Globus pallidus (tissue), 1 donor: ENCODE results near the gene ARHGEF2.
A peak's percentile ranks its signal among the peaks of the same experiment; 100 is the strongest.
"Not testable (repeated sequence)": the region's sequence is repeated elsewhere in the genome, so short reads cannot be mapped to it uniquely, and the experiment has no call there.

Experiments used
- DNase-seq: peaks from one replicate; pipeline ENCODE4 v3.0.0-alpha.2; 2015; ENCODE audit warnings: low spot score

ARHGEF2 gene

DNA sequence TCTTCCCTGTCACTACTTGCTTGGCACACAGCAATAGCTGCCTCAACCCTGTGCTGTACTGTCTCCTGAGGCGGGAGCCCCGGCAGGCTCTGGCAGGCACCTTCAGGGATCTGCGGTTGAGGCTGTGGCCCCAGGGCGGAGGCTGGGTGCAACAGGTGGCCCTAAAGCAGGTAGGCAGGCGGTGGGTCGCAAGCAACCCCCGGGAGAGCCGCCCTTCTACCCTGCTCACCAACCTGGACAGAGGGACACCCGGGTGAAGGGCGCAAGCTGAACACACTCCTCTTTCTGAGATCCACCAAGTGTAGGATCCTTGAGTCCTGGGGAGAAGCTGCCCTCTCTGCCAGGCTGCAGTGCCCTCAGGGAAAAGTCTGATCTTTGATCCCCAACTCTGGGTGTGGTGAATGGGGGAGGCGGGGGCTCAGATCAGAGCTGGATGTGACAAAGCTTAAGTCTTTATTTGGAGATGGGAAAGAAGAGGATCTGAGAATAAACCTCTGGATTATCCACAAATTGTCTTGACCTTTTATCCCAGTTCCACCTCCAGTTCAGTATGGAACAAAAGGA lies 35.7 kb downstream of the ARHGEF2 start:
- DNase-seq = no peak

- no peak for DNase-seq
Measured at GRCh38 chr1:155941845-155942531, 36.4 kb downstream of the ARHGEF2 start.

DNA sequence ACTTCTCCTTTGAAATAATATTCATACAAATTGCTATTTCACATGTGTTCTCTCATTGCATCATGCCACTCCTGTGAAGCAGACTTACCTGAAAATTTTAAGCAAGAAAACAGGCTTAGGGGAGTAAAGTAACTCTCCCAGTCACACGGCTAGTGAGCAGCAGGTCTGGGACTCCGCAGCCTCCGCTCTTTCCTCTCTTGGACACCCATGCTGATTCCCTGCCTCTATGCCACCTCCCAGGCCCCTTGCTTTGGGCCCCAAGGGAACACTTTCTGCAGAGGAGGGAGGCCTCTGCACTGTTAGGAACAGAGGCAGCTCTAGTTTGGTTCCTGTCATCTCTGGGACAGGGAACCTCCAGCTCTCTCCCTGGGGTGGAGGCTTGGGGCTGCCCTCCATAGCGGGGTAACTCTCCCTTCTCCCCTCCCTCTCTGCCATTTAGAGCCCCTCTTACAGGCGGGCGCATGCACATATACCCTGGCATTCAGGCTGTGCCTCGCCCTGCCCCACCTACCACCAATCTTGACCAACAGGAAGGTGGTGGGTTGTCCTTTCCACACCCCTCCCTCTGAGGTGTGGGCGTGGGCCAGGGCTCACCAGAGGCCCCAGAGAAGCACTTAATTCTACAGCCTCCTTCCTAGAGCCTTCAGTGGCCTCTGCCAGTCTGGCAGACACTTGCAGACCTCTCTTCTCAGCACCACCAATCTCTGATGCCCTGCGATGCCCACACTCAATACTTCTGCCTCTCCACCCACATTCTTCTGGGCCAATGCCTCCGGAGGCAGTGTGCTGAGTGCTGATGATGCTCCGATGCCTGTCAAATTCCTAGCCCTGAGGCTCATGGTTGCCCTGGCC lies 37.1 kb downstream of the ARHGEF2 start, which contains the start of gene RXFP4:
RXFP4 (plus strand) TSS at position 646 of the 852 bp plus-strand sequence; CDS start at position 718, 72 bp downstream.
- DNase-seq = no peak

DNA sequence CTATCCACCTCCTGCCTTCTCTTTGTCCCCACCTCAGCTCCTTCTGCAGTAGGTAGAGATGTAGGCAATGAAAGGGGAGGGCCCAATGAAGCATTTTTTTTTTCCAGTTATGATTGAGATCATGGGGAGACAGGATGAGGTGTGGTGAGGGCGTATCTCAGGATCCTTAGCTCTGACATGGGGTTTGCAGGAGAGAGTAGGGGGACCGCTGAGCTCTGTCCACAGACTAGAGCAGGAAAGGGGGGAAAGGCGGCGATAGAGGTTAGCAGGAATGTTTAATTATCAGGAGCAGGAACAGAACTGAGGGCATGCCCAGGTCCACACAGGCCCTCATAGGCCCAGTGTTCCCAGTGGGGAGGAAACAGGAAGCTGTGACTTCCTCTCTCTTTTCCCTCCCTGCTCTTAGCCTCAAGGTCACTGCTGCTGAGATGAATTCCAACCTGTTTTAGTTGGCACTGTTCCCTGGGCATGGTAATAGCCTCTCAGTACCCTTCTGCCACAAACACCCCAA lies 37.8 kb downstream of the ARHGEF2 start:
- DNase-seq = no peak

DNA sequence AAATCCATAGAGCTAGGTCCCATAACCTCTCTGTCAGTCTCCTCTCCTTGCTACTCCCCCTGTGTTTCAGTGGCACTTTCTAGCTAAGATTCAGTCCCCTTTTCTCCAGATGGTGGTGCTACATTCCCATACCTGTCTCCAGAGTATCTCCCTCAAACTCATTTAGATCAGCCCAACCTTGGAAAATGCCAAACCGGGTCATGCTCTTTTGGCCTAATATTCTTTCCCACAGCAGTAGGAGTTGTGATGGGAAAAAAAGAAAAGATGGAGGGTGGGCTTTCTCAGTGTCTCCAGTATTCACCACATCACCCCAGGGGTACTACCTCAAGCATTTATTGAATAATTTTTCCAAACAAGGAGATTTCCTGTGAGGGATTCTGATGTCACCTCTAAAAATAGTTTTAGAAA lies 40.1 kb downstream of the ARHGEF2 start:
- peak; percentile 74 for DNase-seq

- no peak for DNase-seq
Measured at GRCh38 chr1:155934936-155935590, 43.3 kb downstream of the ARHGEF2 start.

DNA sequence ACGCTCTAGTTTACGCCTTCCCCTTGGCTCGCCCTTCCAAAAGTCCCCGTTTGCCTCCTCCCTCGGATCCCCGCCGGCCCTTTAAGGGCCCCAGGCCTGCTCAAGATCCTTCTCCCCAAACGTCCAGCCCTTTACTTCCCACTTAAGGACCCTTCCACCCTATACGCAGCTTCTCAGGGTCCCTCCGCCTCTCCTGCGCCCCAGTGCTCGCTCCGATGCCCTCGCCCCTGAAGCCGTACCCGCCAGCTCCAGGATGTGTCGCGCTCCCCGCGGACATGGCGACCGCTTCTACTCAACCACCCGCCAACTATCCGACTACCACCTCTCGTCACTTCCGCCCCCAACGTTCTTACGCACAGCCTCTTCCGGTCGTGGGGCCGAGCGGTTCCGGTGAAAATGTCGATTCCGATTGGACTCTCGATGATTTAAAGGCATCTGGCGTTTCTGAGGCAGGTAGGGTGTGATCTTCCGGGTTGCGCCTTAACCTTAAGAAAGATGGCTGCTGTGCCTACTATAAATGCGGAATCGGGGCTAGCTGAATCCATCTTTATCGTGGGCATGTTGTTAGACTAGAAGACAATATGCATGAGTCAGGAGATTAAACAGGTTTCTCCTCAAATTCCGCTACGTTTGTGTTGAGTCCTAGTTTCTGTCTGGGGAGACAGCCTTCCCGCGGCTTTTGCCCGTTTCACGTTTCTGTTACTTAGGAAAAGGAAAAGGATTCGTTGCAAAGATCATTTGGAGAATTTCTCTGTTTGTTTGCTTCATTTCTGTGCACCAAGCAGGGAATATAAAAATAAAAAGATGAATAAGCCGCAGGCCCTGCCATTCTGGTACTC lies 44.0 kb downstream of the ARHGEF2 start, which contains the start of gene KHDC4:
KHDC4 (minus strand) TSS at position 317 of the 839 bp plus-strand sequence; CDS start at position 277, 40 bp downstream.
- DNase-seq = peak; percentile 99

DNA sequence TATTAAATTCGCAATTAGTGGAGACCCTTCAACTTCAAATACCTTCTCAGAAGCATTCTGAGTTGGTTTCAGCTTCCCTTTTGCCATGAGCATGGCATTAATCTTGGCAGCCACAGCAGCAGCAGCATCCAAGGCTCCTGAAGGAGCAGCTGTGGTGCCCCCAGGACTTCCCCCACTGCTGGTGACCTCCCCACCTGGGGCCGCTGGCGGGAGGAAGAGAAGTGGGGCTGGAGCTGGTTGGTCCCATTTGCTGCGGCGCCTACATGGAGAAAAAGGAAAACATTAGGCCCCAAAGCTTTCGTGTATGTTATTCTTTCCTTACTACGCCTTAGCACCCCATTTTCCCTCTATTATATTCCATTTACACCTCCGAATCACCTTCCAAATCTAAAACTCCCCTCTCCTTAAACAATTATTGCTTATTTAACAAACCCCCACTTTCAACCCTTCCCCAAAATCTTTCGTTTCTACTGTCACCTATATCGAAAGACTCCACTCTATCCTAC lies 44.7 kb downstream of the ARHGEF2 start:
- no peak for DNase-seq

GRCh38 chr1:155932487-155932886 lies 45.9 kb downstream of the ARHGEF2 start:
- no peak for DNase-seq

DNA sequence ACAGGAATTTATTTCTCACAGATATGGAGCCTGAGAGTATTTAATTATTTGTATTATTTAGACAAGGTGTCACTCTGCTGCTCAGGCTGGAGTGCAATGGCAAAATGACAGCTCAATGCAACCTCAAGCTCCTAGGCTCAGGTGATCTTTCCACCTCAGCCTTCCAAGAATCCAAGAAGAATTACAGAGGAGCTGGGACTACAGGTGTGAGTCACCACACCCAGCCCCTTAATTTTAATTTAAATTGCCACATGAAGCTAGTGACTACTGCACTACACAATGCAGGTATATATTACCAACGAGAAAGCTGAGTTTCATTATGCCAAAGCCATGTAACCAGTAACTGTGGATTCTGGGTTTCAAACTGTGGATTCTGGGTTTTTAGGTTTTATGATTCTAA lies 46.3 kb downstream of the ARHGEF2 start:
- no peak for DNase-seq

DNA sequence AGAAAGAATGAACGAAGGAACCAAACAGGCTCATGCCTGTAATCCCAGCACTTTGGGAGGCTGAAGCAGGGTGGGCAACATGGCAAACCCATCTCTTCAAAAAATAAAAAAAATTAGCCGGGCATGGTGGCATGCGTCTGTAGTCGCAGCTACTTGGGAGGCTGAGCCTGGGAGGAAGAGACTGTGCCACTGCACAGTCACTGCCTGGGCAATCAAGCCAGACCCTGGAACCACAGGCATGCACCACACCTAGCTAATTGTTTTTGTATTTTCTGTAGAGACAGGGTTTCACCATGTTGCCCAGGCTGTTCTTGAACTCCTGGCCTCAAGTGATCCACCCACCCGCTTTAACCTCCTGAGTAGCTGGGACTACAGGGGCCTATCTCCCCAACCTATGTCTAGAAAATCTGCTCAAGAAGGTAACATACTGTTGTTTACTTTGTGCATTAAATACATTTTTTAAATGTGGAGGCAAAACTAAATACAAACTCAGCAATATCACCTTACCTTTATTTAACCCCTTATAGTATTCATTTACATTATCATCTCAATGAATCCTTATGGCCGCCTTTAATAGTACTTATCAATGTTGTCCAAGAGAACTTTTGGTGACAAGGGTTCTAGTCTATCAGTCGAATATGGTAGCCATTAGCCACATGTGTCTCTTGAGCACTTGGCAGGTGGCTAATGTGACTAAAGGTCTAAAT lies 46.9 kb downstream of the ARHGEF2 start:
- no peak for DNase-seq

DNA sequence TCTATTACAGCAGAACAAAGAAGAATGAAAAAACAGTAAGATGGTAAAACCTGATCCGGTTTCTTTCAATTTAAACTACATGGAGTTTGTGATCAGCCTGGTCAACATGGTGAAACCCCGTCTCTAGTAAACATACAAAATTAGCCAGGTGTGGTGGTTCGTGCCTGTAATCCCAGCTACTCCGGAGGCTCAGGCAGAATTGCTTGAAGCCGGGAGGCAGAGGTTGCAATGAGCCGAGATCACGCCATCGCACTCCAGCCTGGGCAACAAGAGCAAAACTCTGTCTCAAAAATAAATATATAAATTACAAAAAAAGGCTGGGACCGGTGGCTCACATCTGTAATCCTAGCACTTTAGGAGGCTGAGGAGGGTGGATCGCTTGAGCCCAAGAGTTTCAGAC lies 47.6 kb downstream of the ARHGEF2 start:
- DNase-seq = not testable (repeated sequence)

DNA sequence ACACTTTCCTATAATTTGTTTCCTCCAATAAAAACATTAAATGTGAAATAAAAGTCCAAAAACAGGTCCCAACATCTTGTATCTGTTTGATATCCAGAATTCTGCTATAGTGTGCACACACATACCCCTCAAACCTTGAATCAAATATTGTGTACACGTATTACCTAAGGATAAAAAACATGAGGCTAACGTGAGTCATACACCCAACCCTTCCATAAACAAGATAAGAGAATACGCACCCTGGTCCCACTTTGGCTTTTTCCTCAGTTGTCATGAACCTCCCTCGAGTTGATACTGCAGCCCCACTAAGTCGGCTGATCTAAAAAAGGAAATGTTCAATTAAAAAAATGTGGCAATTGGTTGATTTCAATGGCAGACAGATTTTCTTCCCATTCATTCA lies 49.3 kb downstream of the ARHGEF2 start:
- DNase-seq = no peak

DNA sequence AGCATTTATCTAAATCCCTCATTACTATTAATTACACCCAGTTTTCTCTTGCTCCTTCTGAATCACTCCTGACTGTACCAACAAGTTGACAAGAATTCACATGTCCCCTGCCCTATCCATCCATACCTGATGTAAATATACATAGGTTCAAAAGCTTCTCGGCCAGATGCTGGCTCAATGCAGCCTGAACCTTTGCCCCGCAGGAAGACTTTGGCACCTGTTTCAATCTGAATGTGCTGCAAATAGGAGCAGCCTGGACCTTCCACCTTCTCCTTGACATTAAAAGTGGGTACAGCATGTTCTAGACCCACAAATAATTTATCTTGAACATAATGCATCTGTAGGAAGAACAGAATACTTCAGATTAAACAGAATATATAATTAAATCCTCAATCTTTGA lies 52.8 kb downstream of the ARHGEF2 start:
- DNase-seq = no peak

GRCh38 chr1:155920717-155921116 lies 57.6 kb downstream of the ARHGEF2 start:
- DNase-seq = no peak

- DNase-seq = no peak
Measured at GRCh38 chr1:155919801-155920200, 58.5 kb downstream of the ARHGEF2 start.

- no peak for DNase-seq
Measured at GRCh38 chr1:155918660-155919059, 59.7 kb downstream of the ARHGEF2 start.

- no peak for DNase-seq
Measured at GRCh38 chr1:155913969-155914757, 64.2 kb downstream of the ARHGEF2 start.

DNA sequence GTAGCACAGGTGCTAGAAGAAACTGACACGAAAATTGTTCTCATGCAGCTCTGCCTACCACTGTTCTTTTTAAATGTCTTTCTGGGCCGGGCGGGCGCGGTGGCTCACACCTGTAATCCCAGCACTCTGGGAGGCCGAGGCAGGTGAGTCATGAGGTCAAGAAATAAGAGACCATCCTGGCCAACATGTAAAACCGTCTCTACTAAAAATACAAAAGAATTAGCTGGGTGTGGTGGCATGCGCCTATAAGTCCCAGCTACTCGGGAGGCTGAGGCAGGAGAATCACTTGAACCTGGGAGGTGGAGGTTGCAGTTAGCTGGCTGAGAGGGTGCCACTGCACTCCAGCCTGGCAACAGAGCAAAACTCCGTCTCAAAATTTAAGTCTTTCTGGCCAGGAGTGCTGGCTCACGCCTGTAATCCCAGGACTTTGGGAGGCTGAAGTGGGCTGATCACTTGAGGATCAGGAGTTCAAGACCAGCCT lies 66.3 kb downstream of the ARHGEF2 start:
- DNase-seq = no peak
